B cell (primary cell): ENCODE results near the gene ANKS1A. TPM values are rescaled to one million over a fixed set of nuclear protein-coding genes. Genes with fewer than 3 reads are reported as not detected.

Experiments used
- ATAC-seq: fragments of 200-7000 bp; cut with Tn5 transposase; one replicate; pipeline ENCODE4 v1.10.0; 2021; ENCODE audit warnings: low read depth, mild to moderate bottlenecking, moderate number of reproducible peaks, moderate library complexity
- CTCF ChIA-PET: fragments of 350-600 bp; sonication (Branson Sonifier 250); formaldehyde crosslinking; loops from one replicate; lab custom pipeline; 2021; ENCODE audit warnings: antibody characterized with exemption, inconsistent platforms; lab: Charles Lee
- POLR2A ChIA-PET: fragments of 350-600 bp; sonication (Branson Sonifier 250); formaldehyde crosslinking; loops from one replicate; lab custom pipeline; 2021; ENCODE audit warnings: antibody characterized with exemption; lab: Charles Lee
- DNase-seq: peaks from one replicate; pipeline ENCODE4 v3.0.0; 2013
- H2AFZ ChIP-seq: 2 replicates; pipeline ENCODE4 v1.6.1; 2012; ENCODE audit warnings: mild to moderate bottlenecking, low read depth, low read length; ENCODE audit not compliant: insufficient read depth, poor library complexity, severe bottlenecking
- H3K27ac ChIP-seq, 2 donors: 1 replicate in 1 of 2; 2 replicates in 1 of 2; pipeline ENCODE4 v1.5.1; 2012 to 2013; ENCODE audit warnings: low read length in 2 of 2, mild to moderate bottlenecking in 2 of 2, moderate library complexity in 1 of 2
- H3K27me3 ChIP-seq, 4 experiments: fragments of 200-600 bp in 1 of 4; sonication (generic) in 1 of 4; replicated peaks in 1 of 4; 1 replicate in 2 of 4; 2 replicates in 2 of 4; pipeline versions ENCODE4 v1.6.1 to v1.7.0; 2013 to 2016; ENCODE audit warnings: low read length in 3 of 4, mild to moderate bottlenecking in 2 of 4, mixed read lengths in 1 of 4, moderate library complexity in 1 of 4; ENCODE audit not compliant: insufficient read depth in 4 of 4, control insufficient read depth in 3 of 4; ENCODE audit errors: control extremely low read depth in 1 of 4
- H3K36me3 ChIP-seq, 2 experiments: replicated peaks in 1 of 2; 1 replicate in 1 of 2; 2 replicates in 1 of 2; pipeline versions ENCODE4 v1.6.1 to v1.7.1; 2013; ENCODE audit warnings: low read length in 1 of 2; ENCODE audit not compliant: insufficient read depth in 2 of 2, control insufficient read depth in 1 of 2; ENCODE audit errors: control extremely low read depth in 1 of 2, extremely low read depth in 1 of 2
- H3K4me1 ChIP-seq, 2 donors: fragments of 200-600 bp in 1 of 2; sonication (generic) in 1 of 2; 1 replicate in 1 of 2; 2 replicates in 1 of 2; pipeline versions ENCODE4 v1.5.1 to v1.6.1; 2013 to 2017; ENCODE audit warnings: low read length in 2 of 2; ENCODE audit not compliant: control insufficient read depth in 2 of 2, insufficient read depth in 2 of 2
- H3K4me2 ChIP-seq: replicated peaks from 2 replicates; pipeline ENCODE3; 2012; ENCODE audit warnings: mild to moderate bottlenecking, low read depth, low read length; ENCODE audit not compliant: poor library complexity, severe bottlenecking
- H3K4me3 ChIP-seq, 5 experiments: fragments of 200-600 bp in 1 of 5; sonication (generic) in 1 of 5; 1 replicate in 3 of 5; 2 replicates in 2 of 5; pipeline versions ENCODE4 v1.5.1 to v1.7.0; 2011 to 2016; ENCODE audit warnings: low read length in 4 of 5, mild to moderate bottlenecking in 4 of 5, low read depth in 2 of 5, control low read depth in 1 of 5, moderate library complexity in 1 of 5; ENCODE audit not compliant: insufficient read depth in 1 of 5; ENCODE audit errors: control extremely low read depth in 1 of 5, extremely low read depth in 1 of 5
- H3K79me2 ChIP-seq: fragments of 200-600 bp; sonication (generic); one replicate; pipeline ENCODE4 v1.6.0; 2016; ENCODE audit warnings: low read length; ENCODE audit not compliant: control insufficient read depth, insufficient read depth
- H3K9ac ChIP-seq: fragments of 200-600 bp; sonication (generic); 2 replicates; pipeline ENCODE4 v1.6.1; 2017; ENCODE audit warnings: mild to moderate bottlenecking, low read length, moderate library complexity
- H3K9me3 ChIP-seq, 3 donors: one replicate each; pipeline versions ENCODE4 v1.6.1 to v1.7.1; 2013; ENCODE audit warnings: low read length in 2 of 3; ENCODE audit not compliant: control insufficient read depth in 2 of 3, insufficient read depth in 1 of 3; ENCODE audit errors: control extremely low read depth in 1 of 3
- H4K20me1 ChIP-seq: 2 replicates; pipeline ENCODE4 v1.6.0; 2012; ENCODE audit warnings: mild to moderate bottlenecking, low read length; ENCODE audit not compliant: insufficient read depth, control insufficient read depth, poor library complexity, severe bottlenecking
- H3K27ac Mint-ChIP-seq: one replicate; pipeline ENCODE4 v1.8.0; 2021; ENCODE audit warnings: mixed read lengths
- H3K27me3 Mint-ChIP-seq: one replicate; pipeline ENCODE4 v1.8.0; 2021; ENCODE audit warnings: mixed read lengths
- H3K4me1 Mint-ChIP-seq: one replicate; pipeline ENCODE4 v1.8.0; 2021; ENCODE audit warnings: mixed read lengths
- H3K4me3 Mint-ChIP-seq: one replicate; pipeline ENCODE4 v1.8.0; 2021; ENCODE audit warnings: mixed read lengths
- H3K9me3 Mint-ChIP-seq: one replicate; pipeline ENCODE4 v1.8.0; 2022; ENCODE audit warnings: mixed read lengths; ENCODE audit not compliant: insufficient read depth
- EZH2 ChIP-seq: IDR thresholded peaks from 2 replicates; pipeline ENCODE4 v1.6.1; 2012; ENCODE audit warnings: borderline replicate concordance, low read depth, mild to moderate bottlenecking, moderate library complexity, low read length; ENCODE audit not compliant: insufficient read depth, poor library complexity, severe bottlenecking
- WGBS: methylation state at CpG from one replicate; pipeline ENCODE4 v1.1.5; 2013; ENCODE audit warnings: missing lambda C conversion rate; ENCODE audit not compliant: insufficient coverage; 5-methylcytosine and 5-hydroxymethylcytosine counted together
- intact Hi-C: fragments of 100-400 bp; cut with micrococcal nuclease; formaldehyde crosslinking; loops from one replicate; pipeline ENCODE4 v1.10.0; 2022
- polyA plus RNA-seq: library from polyadenylated mRNA; depleted of rRNA; stranded (reverse); fragments of >200 nt; gene quantifications from 2 replicates; pipeline ENCODE4 v1.2.3, GENCODE V29; 2012
- total RNA-seq, 2 donors: library from RNA; stranded (reverse); fragments of 120-200 nt in 1 of 2; gene quantifications; 1 replicate in 1 of 2; 2 replicates in 1 of 2; pipeline versions ENCODE4 v1.2.3 to v1.2.4, GENCODE V29; 2013 to 2022
- TF ChIP-seq, protein P1 (sequence below): fragments of 200-600 bp; IDR thresholded peaks from one replicate; pipeline ENCODE4 v1.8.0; 2022; ENCODE audit warnings: antibody characterized with exemption, mild to moderate bottlenecking

ANKS1A gene
- total and polyA plus RNA-seq, 2 donors (not counting 1 experiment from before 2014, with no cell fraction given) = 3.4 to 19.7 TPM

DNA sequence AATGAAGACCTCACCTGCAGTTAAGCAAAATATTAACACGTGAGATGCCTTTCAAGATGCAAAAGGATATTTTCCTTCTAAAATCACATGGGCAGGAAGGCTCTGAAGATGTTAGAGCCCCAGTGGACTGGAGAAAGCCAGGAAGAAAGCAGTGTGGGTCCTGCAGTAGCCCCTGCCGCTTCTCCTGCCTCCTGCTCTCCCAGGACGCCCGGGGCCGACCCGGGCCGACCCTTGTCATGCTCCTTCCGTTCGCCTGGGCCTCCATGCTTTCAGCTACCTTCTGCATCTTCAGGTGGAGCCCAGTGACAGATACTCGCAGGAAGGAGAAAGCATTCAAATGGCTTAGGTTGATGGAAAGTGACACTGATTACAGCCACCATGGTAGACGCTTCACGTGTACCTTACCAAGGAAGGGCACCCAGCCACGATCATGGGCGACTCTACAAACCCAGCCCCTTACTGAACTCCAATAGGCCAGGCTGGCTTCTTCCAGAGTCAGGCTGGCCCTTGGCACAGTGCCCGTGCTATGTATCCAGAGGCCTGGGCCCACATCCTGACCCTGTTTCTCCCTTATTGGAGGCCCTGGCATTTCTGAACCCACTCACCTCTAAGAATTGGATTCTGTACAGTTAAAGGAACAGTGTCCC lies 183.1 kb downstream of the ANKS1A start:
- intact Hi-C loops = no loop called here
- ChIA-PET POLR2A (no interaction called here), CTCF (no interaction called here)
- H3K27ac Mint-ChIP-seq = no peak overlapping the region
- no peak overlapping the region for H3K4me3 Mint-ChIP-seq
- no peak overlapping the region for H3K27ac ChIP-seq
- H3K27me3 Mint-ChIP-seq = no peaks in the 10 kb centered on the region
- WGBS = 95% methylated on average over 14 of the region's 15 CpGs
- H3K36me3 ChIP-seq = peaks cover 0 to 2% of the 10 kb centered on the region in 2 experiments
- DNase-seq = no peak
- H3K9me3 Mint-ChIP-seq = no peaks in the 10 kb centered on the region
- no peaks in the 10 kb centered on the region for H3K9me3 ChIP-seq
- H3K27me3 ChIP-seq = no peaks in the 10 kb centered on the region
- no peak overlapping the region for H3K4me3 ChIP-seq
- no peaks in the 10 kb centered on the region for H3K79me2 ChIP-seq
- H4K20me1 ChIP-seq = no peaks in the 10 kb centered on the region
- no peak overlapping the region for H2AFZ ChIP-seq
- H3K4me1 Mint-ChIP-seq = no peaks in the 10 kb centered on the region
- no peak for ATAC-seq
- no peak overlapping the region for H3K4me2 ChIP-seq
- no peaks in the 10 kb centered on the region for H3K4me1 ChIP-seq
- TF ChIP-seq, protein P1, sequence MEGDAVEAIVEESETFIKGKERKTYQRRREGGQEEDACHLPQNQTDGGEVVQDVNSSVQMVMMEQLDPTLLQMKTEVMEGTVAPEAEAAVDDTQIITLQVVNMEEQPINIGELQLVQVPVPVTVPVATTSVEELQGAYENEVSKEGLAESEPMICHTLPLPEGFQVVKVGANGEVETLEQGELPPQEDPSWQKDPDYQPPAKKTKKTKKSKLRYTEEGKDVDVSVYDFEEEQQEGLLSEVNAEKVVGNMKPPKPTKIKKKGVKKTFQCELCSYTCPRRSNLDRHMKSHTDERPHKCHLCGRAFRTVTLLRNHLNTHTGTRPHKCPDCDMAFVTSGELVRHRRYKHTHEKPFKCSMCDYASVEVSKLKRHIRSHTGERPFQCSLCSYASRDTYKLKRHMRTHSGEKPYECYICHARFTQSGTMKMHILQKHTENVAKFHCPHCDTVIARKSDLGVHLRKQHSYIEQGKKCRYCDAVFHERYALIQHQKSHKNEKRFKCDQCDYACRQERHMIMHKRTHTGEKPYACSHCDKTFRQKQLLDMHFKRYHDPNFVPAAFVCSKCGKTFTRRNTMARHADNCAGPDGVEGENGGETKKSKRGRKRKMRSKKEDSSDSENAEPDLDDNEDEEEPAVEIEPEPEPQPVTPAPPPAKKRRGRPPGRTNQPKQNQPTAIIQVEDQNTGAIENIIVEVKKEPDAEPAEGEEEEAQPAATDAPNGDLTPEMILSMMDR = no peak
- TF ChIP-seq EZH2 = no peak
- H3K9ac ChIP-seq = no peak overlapping the region

DNA sequence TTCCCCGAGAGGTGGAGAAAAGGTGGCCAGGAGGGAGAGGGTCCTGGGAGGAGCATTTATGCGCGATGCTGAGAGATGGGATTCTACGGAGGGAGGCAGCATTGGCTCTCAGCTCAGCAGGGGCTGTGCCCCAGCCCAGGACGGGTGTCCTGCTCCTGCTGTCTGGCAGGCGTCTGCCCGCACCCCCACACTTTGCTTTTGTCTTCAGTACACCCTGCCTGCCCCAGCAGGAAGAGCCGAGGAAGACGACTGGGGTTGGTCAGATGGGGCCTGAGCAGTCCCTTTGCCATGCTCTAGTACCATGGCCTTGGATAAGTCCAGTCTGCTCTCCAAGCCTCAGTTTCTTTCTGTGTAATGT lies 183.6 kb downstream of the ANKS1A start:
- Histone ChIP-seq H2AFZ (no peak overlapping the region), H3K36me3 (peaks cover 0 to 2% of the 10 kb centered on the region in 2 experiments), H3K4me1 (no peaks in the 10 kb centered on the region), H3K27ac (no peak overlapping the region), H3K4me3 (no peak overlapping the region), H3K79me2 (no peaks in the 10 kb centered on the region), H3K27me3 (no peaks in the 10 kb centered on the region), H3K4me2 (no peak overlapping the region), H3K9ac (no peak overlapping the region), H4K20me1 (no peaks in the 10 kb centered on the region), H3K9me3 (no peaks in the 10 kb centered on the region)
- WGBS = 97% methylated on average over 9 of the region's 9 CpGs
- no peaks in the 10 kb centered on the region for H3K27me3 Mint-ChIP-seq
- H3K4me1 Mint-ChIP-seq = no peaks in the 10 kb centered on the region
- ChIA-PET POLR2A (no interaction called here), CTCF (no interaction called here)
- no peak overlapping the region for H3K27ac Mint-ChIP-seq
- TF ChIP-seq, protein P1 = no peak
- TF ChIP-seq EZH2 = no peak
- DNase-seq (no peak), ATAC-seq (no peak)
- no peaks in the 10 kb centered on the region for H3K9me3 Mint-ChIP-seq
- intact Hi-C loops = no loop called here
- H3K4me3 Mint-ChIP-seq = no peak overlapping the region
